Thyroid gland (tissue), 4 donors: Measurements from ENCODE around the gene SERPINA9. TPM values are rescaled to one million over a fixed set of nuclear protein-coding genes. Genes with fewer than 3 reads are reported as not detected.
"Not testable (repeated sequence)": the region's sequence is repeated elsewhere in the genome, so short reads cannot be mapped to it uniquely, and the experiment has no call there.

Experiments
- DNase-seq, 2 donors: peaks; one replicate each; pipeline ENCODE4 v3.0.0-alpha.2; 2019
- H3K27ac ChIP-seq, 3 donors: fragments of 200-600 bp; sonication (generic); 1 replicate in 2 of 3; 2 replicates in 1 of 3; pipeline ENCODE4 v1.5.1; 2016 to 2019; ENCODE audit warnings: mild to moderate bottlenecking in 1 of 3, moderate library complexity in 1 of 3
- H3K27me3 ChIP-seq: fragments of 200-600 bp; sonication (generic); one replicate; pipeline ENCODE4 v1.5.1; 2019
- H3K36me3 ChIP-seq, 2 donors: fragments of 200-600 bp; sonication (generic); one replicate each; pipeline ENCODE4 v1.5.1; 2016 to 2019
- H3K4me1 ChIP-seq, 2 donors: fragments of 200-600 bp; sonication (generic); one replicate each; pipeline ENCODE4 v1.5.1; 2017 to 2019
- H3K4me3 ChIP-seq, 3 donors: fragments of 200-600 bp; sonication (generic); replicated peaks in 1 of 3; 1 replicate in 2 of 3; 2 replicates in 1 of 3; pipeline ENCODE4 v1.5.1; 2016; ENCODE audit warnings: mild to moderate bottlenecking in 1 of 3
- H3K9me3 ChIP-seq: fragments of 200-600 bp; sonication (generic); one replicate; pipeline ENCODE4 v1.5.1; 2017
- POLR2A ChIP-seq, 2 donors: fragments of 450-650 bp; IDR thresholded peaks; one replicate each; pipeline ENCODE4 v1.6.1; 2017; ENCODE audit warnings: antibody characterized with exemption in 2 of 2, mild to moderate bottlenecking in 2 of 2, moderate library complexity in 1 of 2
- WGBS, 2 donors: methylation state at CpG; one replicate each; pipeline ENCODE4 v1.1.5; 2017; 5-methylcytosine and 5-hydroxymethylcytosine counted together
- intact Hi-C: fragments of 100-400 bp; cut with DNase I; formaldehyde crosslinking; loops from one replicate; pipeline ENCODE4 v1.15.1; 2023
- total RNA-seq, 4 donors: library from RNA; depleted of rRNA; stranded (reverse); fragments of >200 nt; gene quantifications; one replicate each; pipeline ENCODE4 v1.2.3, GENCODE V29; 2016
- TF ChIP-seq, protein P1 (sequence below), 6 experiments: fragments of 200-600 bp in 3 of 6; fragments of 450-650 bp in 3 of 6; sonication (generic) in 3 of 6; IDR thresholded peaks; one replicate each; pipeline ENCODE4 v1.5.1; 2016 to 2019; ENCODE audit warnings: antibody characterized with exemption in 6 of 6, mild to moderate bottlenecking in 2 of 6, inconsistent platforms in 1 of 6, moderate library complexity in 1 of 6

Gene SERPINA9
- total RNA-seq, 4 donors from 2014 or later: not detected

DNA sequence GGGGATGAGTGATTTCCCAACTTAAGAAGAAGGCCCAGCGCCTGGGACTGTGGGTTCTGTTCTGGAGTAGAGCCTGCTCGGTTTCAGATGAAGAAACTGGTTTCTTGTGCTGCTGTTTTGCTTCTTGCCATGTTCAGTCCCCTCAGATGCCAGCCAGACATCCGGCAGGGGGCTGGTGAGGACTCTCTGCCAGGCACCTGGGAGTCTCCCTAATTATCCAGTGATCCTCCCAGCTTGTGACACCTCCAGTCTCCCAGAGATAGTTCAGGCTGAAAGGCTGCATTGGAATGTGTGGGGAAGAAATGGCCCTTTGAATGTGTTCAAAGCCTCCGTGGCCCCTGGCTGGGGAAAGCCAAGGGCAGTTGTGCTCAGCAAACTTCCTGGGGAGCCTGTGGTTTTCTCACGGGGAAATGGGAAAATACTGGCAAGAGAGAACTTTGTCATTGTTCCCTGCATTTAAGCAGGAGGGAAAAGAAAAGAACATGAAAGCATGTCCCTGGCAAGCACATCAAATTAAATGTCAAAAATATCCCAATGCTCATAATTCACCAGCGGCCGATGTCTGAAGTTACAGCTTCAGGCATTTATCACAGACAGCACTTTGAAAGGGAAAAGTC lies 41.8 kb upstream of the SERPINA9 start:
- Histone ChIP-seq H3K4me3 (no peak overlapping the region), H3K9me3 (no peaks in the 10 kb centered on the region), H3K27ac (no peak overlapping the region), H3K27me3 (no peaks in the 10 kb centered on the region), H3K4me1 (no peaks in the 10 kb centered on the region), H3K36me3 (no peaks in the 10 kb centered on the region)
- DNase-seq: no peak
- 54 to 58% methylated on average over 7 of the region's 7 CpGs for WGBS, 2 donors
- TF ChIP-seq, protein P1, sequence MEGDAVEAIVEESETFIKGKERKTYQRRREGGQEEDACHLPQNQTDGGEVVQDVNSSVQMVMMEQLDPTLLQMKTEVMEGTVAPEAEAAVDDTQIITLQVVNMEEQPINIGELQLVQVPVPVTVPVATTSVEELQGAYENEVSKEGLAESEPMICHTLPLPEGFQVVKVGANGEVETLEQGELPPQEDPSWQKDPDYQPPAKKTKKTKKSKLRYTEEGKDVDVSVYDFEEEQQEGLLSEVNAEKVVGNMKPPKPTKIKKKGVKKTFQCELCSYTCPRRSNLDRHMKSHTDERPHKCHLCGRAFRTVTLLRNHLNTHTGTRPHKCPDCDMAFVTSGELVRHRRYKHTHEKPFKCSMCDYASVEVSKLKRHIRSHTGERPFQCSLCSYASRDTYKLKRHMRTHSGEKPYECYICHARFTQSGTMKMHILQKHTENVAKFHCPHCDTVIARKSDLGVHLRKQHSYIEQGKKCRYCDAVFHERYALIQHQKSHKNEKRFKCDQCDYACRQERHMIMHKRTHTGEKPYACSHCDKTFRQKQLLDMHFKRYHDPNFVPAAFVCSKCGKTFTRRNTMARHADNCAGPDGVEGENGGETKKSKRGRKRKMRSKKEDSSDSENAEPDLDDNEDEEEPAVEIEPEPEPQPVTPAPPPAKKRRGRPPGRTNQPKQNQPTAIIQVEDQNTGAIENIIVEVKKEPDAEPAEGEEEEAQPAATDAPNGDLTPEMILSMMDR (IDR thresholded peaks at IDR 0.05): no peak
- TF ChIP-seq POLR2A (IDR thresholded peaks at IDR 0.05): no peak
- intact Hi-C loops: no loop called here

DNA sequence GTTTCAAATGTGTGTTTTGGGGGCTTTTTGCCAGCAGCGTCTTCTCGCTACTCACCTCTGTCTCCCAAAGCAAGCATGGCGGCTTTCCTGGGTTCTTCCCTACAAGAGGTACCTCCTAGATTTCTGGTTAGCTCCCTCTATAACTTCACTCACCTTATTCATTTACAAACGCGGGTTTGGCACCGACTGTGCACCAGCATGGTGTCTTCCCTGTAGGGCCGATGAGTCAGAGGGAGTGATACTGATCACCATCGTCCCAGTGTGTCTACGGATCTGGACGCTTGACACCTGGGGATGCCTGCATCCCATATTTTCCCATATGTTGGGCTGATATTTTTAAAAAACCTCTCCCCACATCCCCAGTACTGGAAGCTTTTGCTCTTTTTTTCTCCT lies 41.2 kb upstream of the SERPINA9 start:
- WGBS, 2 donors: 69 to 71% methylated on average over 10 of the region's 10 CpGs
- TF ChIP-seq, protein P1 (IDR thresholded peaks at IDR 0.05): no peak
- TF ChIP-seq POLR2A (IDR thresholded peaks at IDR 0.05): no peak
- no peaks in the 10 kb centered on the region for H3K9me3 ChIP-seq
- intact Hi-C loops: no loop called here
- DNase-seq: no peak
- H3K4me3 ChIP-seq: no peak overlapping the region
- H3K4me1 ChIP-seq: no peaks in the 10 kb centered on the region
- no peaks in the 10 kb centered on the region for H3K27me3 ChIP-seq
- no peak overlapping the region for H3K27ac ChIP-seq
- no peaks in the 10 kb centered on the region for H3K36me3 ChIP-seq

DNA sequence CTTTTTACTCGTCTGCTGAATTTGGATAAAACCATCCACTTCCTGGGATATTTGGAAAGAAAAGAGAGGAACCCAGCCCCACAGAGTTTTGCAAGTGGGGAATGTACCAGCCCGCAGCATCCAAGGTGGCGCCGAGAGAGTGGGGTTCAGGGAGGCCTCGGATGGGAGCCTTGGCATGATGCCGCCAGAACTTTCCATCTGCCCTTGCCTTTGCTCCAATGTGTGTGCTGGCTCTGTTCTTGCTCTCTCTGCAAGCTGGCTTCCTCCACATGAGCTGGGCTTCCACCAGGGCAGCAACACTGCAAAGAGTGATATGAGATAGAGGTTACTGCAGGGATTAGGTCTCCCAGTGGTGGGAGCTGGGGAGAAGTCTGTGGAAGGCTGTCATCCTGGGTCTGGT lies 39.9 kb upstream of the SERPINA9 start:
- no peak for DNase-seq
- TF ChIP-seq POLR2A (IDR thresholded peaks at IDR 0.05): no peak
- TF ChIP-seq, protein P1 (IDR thresholded peaks at IDR 0.05): no peak
- no peaks in the 10 kb centered on the region for H3K27me3 ChIP-seq
- WGBS, 2 donors: 83 to 88% methylated on average over 6 of the region's 6 CpGs
- intact Hi-C loops: no loop called here
- no peaks in the 10 kb centered on the region for H3K4me1 ChIP-seq
- no peak overlapping the region for H3K4me3 ChIP-seq
- H3K9me3 ChIP-seq: no peaks in the 10 kb centered on the region
- no peak overlapping the region for H3K27ac ChIP-seq
- no peaks in the 10 kb centered on the region for H3K36me3 ChIP-seq

DNA sequence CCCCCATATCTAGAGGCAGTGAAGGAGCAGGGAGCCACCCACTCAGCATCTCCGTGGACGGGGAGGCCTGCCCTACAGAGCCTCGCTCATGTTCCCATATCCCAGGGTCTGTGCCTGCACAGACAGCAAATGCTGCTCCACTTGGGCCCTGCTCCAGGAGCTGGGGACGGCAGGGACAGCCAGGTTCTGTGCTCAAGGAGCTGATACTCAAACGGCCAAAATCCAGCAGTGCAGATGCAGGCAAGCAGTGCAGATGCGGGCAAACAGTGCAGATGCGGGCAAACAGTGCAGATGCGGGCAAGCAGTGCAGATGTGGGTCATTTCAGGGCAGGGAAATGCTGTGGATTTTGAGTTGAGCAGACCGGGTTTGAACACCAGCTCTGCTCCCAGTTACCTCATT lies 39.4 kb upstream of the SERPINA9 start:
- Histone ChIP-seq H3K9me3 (no peaks in the 10 kb centered on the region), H3K36me3 (no peaks in the 10 kb centered on the region), H3K27me3 (no peaks in the 10 kb centered on the region), H3K4me1 (no peaks in the 10 kb centered on the region), H3K27ac (no peak overlapping the region), H3K4me3 (no peak overlapping the region)
- 80 to 83% methylated on average over 5 to 9 of the region's 9 CpGs for WGBS, 2 donors
- TF ChIP-seq POLR2A (IDR thresholded peaks at IDR 0.05): no peak
- TF ChIP-seq, protein P1 (IDR thresholded peaks at IDR 0.05): no peak
- DNase-seq: no peak
- intact Hi-C loops: no loop called here

DNA sequence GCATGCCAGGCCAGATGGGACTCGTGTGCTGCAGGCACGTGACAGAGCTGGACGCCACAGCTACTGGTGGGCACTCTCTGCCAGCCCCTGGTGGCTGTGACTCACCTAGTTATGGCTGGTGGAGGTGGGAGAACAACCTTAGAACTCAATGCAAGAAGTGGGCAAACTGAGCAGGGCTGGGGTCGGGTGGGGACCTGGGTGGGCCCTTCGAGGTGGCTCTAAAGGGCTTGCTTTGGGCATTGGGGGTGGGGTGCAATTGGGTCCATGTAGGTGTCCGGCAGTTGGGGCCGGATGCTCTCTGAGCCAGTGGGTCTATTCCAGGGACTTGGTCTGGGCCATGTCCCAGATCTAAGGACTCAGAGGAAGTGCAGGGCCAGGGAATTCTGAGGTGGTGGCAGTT lies 38.4 kb upstream of the SERPINA9 start:
- H3K27me3 ChIP-seq: no peaks in the 10 kb centered on the region
- H3K4me3 ChIP-seq: no peak overlapping the region
- H3K36me3 ChIP-seq: no peaks in the 10 kb centered on the region
- intact Hi-C loops: no loop called here
- H3K4me1 ChIP-seq: no peaks in the 10 kb centered on the region
- no peak for DNase-seq
- no peak for TF ChIP-seq POLR2A (IDR thresholded peaks at IDR 0.05)
- TF ChIP-seq, protein P1 (IDR thresholded peaks at IDR 0.05): no peak
- no peaks in the 10 kb centered on the region for H3K9me3 ChIP-seq
- 92 to 93% methylated on average over 7 of the region's 7 CpGs for WGBS, 2 donors
- H3K27ac ChIP-seq: no peak overlapping the region

DNA sequence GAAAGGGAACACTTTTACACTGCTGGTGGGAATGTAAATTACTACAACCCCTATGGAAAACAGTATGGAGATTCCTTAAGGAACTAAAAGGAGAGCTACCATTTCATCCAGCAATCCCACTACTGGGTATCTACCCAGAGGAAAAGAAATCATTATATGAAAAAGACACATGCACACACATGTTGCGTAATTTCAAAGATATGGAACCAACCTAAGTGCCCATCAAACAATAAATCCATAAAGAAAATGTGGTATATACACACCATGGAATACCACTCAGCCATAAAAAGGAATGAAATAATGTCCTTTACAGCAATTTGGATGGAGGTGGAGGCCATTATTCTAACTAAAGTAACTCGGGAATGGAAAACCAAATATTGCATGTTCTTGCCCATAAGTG lies 34.5 kb upstream of the SERPINA9 start:
- H3K27ac ChIP-seq, H3K36me3 ChIP-seq, H3K27me3 ChIP-seq, H3K9me3 ChIP-seq, H3K4me3 ChIP-seq, DNase-seq, intact Hi-C loops, H3K4me1 ChIP-seq: not testable (repeated sequence)
- 76 to 80% methylated on average over 2 of the region's 2 CpGs for WGBS, 2 donors
